22Rv1 (cell line): ENCODE data around the gene PID1.

Source experiments
- ZFX ChIP-seq: fragments of 450-650 bp; IDR thresholded peaks from 2 replicates; pipeline ENCODE4 v1.6.1; 2017; ENCODE audit warnings: antibody characterized with exemption, borderline replicate concordance
- TF ChIP-seq, protein P1 (sequence below): fragments of 450-650 bp; IDR thresholded peaks from 2 replicates; pipeline ENCODE4 v1.5.1; 2017; ENCODE audit warnings: mild to moderate bottlenecking

DNA sequence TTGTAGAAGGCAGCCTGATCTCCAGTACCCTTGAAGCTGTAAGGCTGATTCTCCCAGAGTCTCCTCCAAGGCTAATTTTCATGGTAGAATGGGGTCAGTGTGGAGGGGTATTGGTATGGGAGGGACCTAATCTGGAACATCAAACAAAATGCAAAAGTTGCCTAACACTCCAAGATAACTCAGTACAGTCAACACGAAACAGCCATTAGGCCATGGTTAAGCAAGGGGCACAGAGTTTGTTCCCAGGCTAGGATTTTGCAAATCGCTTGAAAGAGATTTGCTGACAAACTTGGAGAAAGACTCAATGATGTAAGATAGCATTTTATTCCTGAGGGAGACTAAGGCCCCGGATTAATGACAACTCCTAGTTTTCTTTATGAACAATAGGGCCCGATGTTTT, 5.4 kb downstream of the PID1 start:
- TF ChIP-seq, protein P1, sequence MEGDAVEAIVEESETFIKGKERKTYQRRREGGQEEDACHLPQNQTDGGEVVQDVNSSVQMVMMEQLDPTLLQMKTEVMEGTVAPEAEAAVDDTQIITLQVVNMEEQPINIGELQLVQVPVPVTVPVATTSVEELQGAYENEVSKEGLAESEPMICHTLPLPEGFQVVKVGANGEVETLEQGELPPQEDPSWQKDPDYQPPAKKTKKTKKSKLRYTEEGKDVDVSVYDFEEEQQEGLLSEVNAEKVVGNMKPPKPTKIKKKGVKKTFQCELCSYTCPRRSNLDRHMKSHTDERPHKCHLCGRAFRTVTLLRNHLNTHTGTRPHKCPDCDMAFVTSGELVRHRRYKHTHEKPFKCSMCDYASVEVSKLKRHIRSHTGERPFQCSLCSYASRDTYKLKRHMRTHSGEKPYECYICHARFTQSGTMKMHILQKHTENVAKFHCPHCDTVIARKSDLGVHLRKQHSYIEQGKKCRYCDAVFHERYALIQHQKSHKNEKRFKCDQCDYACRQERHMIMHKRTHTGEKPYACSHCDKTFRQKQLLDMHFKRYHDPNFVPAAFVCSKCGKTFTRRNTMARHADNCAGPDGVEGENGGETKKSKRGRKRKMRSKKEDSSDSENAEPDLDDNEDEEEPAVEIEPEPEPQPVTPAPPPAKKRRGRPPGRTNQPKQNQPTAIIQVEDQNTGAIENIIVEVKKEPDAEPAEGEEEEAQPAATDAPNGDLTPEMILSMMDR = no peak
- TF ChIP-seq ZFX = no peak
